Neural cell (in vitro differentiated cells): ENCODE data around the gene C17orf78. TPM values are rescaled to one million over a fixed set of nuclear protein-coding genes. Genes with fewer than 3 reads are reported as not detected.

Experiments
- H2AFZ ChIP-seq: fragments of 200-600, 300-800 bp; sonication (generic), shearing (Covaris generic); 2 replicates; pipeline ENCODE4 v1.6.0; 2014; ENCODE audit warnings: low read depth, mild to moderate bottlenecking, antibody characterized with exemption, low read length, moderate library complexity
- H3F3A ChIP-seq: fragments of 200-600 bp; shearing (Covaris generic); 2 replicates; pipeline ENCODE4 v1.6.1; 2016; ENCODE audit warnings: mild to moderate bottlenecking, moderate library complexity, mixed read lengths, antibody characterized with exemption, low read length; ENCODE audit not compliant: insufficient read depth, poor library complexity, severe bottlenecking
- H3K27ac ChIP-seq: fragments of 200-600, 300-800 bp; sonication (generic), shearing (Covaris generic); 2 replicates; pipeline ENCODE4 v1.5.1; 2014; ENCODE audit warnings: mild to moderate bottlenecking, low read length, moderate library complexity
- H3K27me3 ChIP-seq: fragments of 300-800, 200-600 bp; sonication (generic), shearing (Covaris generic); 2 replicates; pipeline ENCODE4 v1.6.0; 2014; ENCODE audit warnings: mild to moderate bottlenecking, low read depth, low read length, moderate library complexity; ENCODE audit not compliant: insufficient read depth
- H3K36me3 ChIP-seq: fragments of 300-800, 200-600 bp; sonication (generic), shearing (Covaris generic); 2 replicates; pipeline ENCODE4 v1.5.1; 2014; ENCODE audit warnings: mild to moderate bottlenecking, antibody characterized with exemption, low read length, moderate library complexity; ENCODE audit not compliant: insufficient read depth
- H3K4me2 ChIP-seq: fragments of 300-800, 200-600 bp; sonication (generic), shearing (Covaris generic); 2 replicates; pipeline ENCODE4 v1.6.0; 2014; ENCODE audit warnings: mild to moderate bottlenecking, low read length
- H3K4me3 ChIP-seq: fragments of 300-800, 200-600 bp; sonication (generic), shearing (Covaris generic); 2 replicates; pipeline ENCODE4 v1.5.1; 2014; ENCODE audit warnings: mild to moderate bottlenecking, low read length, moderate library complexity
- H3K79me2 ChIP-seq: fragments of 200-600 bp; shearing (Covaris generic); replicated peaks from 2 replicates; pipeline ENCODE4 v1.6.0; 2014; ENCODE audit warnings: mild to moderate bottlenecking, low read length, moderate library complexity; ENCODE audit not compliant: insufficient read depth
- H3K9ac ChIP-seq: fragments of 300-800, 200-600 bp; sonication (generic), shearing (Covaris generic); 2 replicates; pipeline ENCODE4 v1.6.1; 2016; ENCODE audit warnings: mild to moderate bottlenecking, low read length, mixed read lengths
- H3K9me2 ChIP-seq: fragments of 200-600 bp; shearing (Covaris generic); 2 replicates; pipeline ENCODE4 v1.6.1; 2016; ENCODE audit warnings: mild to moderate bottlenecking, low read length, mixed read lengths; ENCODE audit not compliant: insufficient read depth
- H3K9me3 ChIP-seq: fragments of 200-600, 300-800 bp; sonication (generic), shearing (Covaris generic); 2 replicates; pipeline ENCODE4 v1.6.1; 2016; ENCODE audit warnings: mild to moderate bottlenecking, mixed run types, low read length, moderate library complexity, mixed read lengths
- H4K20me1 ChIP-seq: fragments of 200-600 bp; shearing (Covaris generic); 2 replicates; pipeline ENCODE4 v1.6.1; 2016; ENCODE audit warnings: mild to moderate bottlenecking, mixed run types; ENCODE audit not compliant: insufficient read depth
- CTCF ChIP-seq: fragments of 450-650 bp; IDR thresholded peaks from 2 replicates; pipeline ENCODE4 v1.5.1; 2014; ENCODE audit warnings: antibody characterized with exemption, mild to moderate bottlenecking, moderate library complexity; ENCODE audit not compliant: poor library complexity, severe bottlenecking
- EP300 ChIP-seq: fragments of 450-650 bp; conservative IDR thresholded peaks from 2 replicates; pipeline ENCODE4 v1.6.1; 2014; ENCODE audit warnings: antibody characterized with exemption, mild to moderate bottlenecking, moderate library complexity; ENCODE audit not compliant: poor library complexity, severe bottlenecking
- EZH2 ChIP-seq: fragments of 200-600, 300-800 bp; shearing (Covaris generic), sonication (generic); IDR thresholded peaks from 2 replicates; pipeline ENCODE4 v1.6.1; 2014; ENCODE audit warnings: antibody characterized with exemption, low read length, borderline replicate concordance, mild to moderate bottlenecking; ENCODE audit not compliant: insufficient read depth, poor library complexity, severe bottlenecking
- MXI1 ChIP-seq: fragments of 450-650 bp; conservative IDR thresholded peaks from 2 replicates; pipeline ENCODE4 v1.6.1; 2014; ENCODE audit warnings: antibody characterized with exemption, mild to moderate bottlenecking; ENCODE audit not compliant: poor library complexity, severe bottlenecking
- POLR2AphosphoS5 ChIP-seq: IDR thresholded peaks from 2 replicates; pipeline ENCODE4 v1.6.1; 2012
- RAD21 ChIP-seq: fragments of 450-650 bp; conservative IDR thresholded peaks from 2 replicates; pipeline ENCODE4 v1.6.1; 2014; ENCODE audit warnings: antibody characterized with exemption, mild to moderate bottlenecking, moderate library complexity
- REST ChIP-seq: IDR thresholded peaks from 2 replicates; pipeline ENCODE4 v1.6.1; 2012; ENCODE audit warnings: borderline replicate concordance
- SMC3 ChIP-seq: fragments of 450-650 bp; conservative IDR thresholded peaks from 2 replicates; pipeline ENCODE4 v1.6.1; 2014; ENCODE audit warnings: antibody characterized with exemption, mild to moderate bottlenecking, moderate library complexity; ENCODE audit not compliant: poor library complexity
- TAF1 ChIP-seq: IDR thresholded peaks from 2 replicates; pipeline ENCODE4 v1.6.1; 2012; ENCODE audit warnings: low read depth
- polyA minus RNA-seq: library from RNA; depleted of rRNA, polyadenylated mRNA; stranded (reverse); fragments of >200 nt; gene quantifications from 2 replicates; pipeline ENCODE4 v1.2.3, GENCODE V29; 2014
- polyA plus RNA-seq: library from polyadenylated mRNA; depleted of rRNA; stranded (reverse); fragments of >200 nt; gene quantifications from 2 replicates; pipeline ENCODE4 v1.2.3, GENCODE V29; 2014

C17orf78 gene
- polyA plus RNA-seq (not detected in 2 replicates), polyA minus RNA-seq (not detected in 2 replicates)

- H3K4me3 ChIP-seq, result no peak within 1 kb of the TSS
These were observed at the start of gene C17orf78 for GRCh38 chr17:37375706-37376105. TSS of gene C17orf78 (plus strand) at chr17:37375985. CDS start at chr17:37376093, 108 bp downstream.

More at GRCh38 chr17:37375706-37376105, at the start of gene C17orf78:
- no peak within 1 kb of the TSS for H3K27ac ChIP-seq
- no peaks in the 10 kb centered on the region for H4K20me1 ChIP-seq
- H3K79me2 ChIP-seq, result no peaks in the 10 kb centered on the region
- H3K36me3 ChIP-seq, result no peaks in the 10 kb centered on the region
- TF ChIP-seq SMC3 (no peak), REST (no peak), TAF1 (no peak), EZH2 (no peak), RAD21 (no peak), EP300 (no peak), CTCF (no peak), MXI1 (no peak), POLR2AphosphoS5 (no peak)
- no peak within 1 kb of the TSS for H3K4me2 ChIP-seq
- H3K9ac ChIP-seq, result no peak within 1 kb of the TSS
- no peaks in the 10 kb centered on the region for H3K27me3 ChIP-seq
- no peaks in the 10 kb centered on the region for H3K9me2 ChIP-seq
- no peak within 1 kb of the TSS for H2AFZ ChIP-seq
- H3F3A ChIP-seq, result no peaks in the 10 kb centered on the region
- no peaks in the 10 kb centered on the region for H3K9me3 ChIP-seq
